HL-60/S4 (cell line): ENCODE data around the gene NR1H2.

Experiments
- in situ Hi-C: fragments of 300-500 bp; cut with MboI; formaldehyde crosslinking; loops from 2 replicates; pipeline ENCODE4 v1.14.3; 2022; ENCODE audit warnings: low sequenced_read_pairs

Gene NR1H2

DNA sequence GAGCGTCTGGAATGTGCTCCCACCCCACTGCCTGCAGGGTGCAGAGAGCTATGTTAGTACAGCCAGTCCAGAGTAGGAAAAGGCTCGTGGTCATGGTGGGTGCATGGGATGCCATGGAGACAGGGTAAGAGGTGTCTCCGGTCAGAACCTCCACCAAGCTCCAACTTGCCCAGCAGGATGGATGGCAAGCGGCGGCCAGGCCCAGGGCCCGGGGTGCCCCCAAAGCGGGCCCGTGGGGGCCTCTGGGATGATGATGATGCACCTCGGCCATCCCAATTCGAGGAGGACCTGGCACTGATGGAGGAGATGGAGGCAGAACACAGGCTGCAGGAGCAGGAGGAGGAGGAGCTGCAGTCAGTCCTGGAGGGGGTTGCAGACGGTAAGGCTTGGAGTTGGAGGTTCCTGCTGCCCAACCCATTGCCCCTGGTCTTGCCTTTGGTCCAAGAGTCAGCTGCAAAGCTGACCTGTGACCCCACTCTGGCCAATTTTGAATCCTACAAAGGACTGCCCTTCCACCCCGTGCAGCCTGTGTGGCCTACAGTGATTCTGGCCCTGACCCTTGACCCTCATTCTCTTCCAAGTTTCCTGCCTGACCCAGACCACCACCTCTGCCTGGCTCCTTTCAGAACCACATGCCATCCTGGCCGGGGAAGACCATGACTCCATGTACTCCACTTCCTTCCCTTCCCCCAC lies 22.6 kb downstream of the NR1H2 start:
- in situ Hi-C loops, result no loop called here

DNA sequence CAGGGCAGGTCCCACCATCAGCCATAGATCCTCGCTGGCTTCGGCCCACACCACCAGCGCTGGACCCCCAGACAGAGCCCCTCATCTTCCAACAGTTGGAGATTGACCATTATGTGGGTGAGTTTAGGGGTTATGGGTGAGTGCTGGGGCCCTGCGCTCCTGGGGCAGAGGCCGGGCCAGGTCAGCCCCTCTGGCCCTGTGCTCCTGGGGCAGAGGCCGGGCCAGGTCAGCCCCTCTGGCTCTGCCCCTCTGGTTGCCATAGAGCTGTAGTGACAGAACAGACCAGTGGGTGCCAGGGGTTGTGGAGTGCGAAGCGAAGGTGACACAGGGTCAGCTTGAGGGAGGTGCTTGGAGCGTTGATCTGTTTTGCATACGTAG lies 23.1 kb downstream of the NR1H2 start:
- in situ Hi-C loops, result no loop called here

GRCh38 chr19:50401605-50402450 lies 25.6 kb downstream of the NR1H2 start:
- in situ Hi-C loops, result no loop called here

DNA sequence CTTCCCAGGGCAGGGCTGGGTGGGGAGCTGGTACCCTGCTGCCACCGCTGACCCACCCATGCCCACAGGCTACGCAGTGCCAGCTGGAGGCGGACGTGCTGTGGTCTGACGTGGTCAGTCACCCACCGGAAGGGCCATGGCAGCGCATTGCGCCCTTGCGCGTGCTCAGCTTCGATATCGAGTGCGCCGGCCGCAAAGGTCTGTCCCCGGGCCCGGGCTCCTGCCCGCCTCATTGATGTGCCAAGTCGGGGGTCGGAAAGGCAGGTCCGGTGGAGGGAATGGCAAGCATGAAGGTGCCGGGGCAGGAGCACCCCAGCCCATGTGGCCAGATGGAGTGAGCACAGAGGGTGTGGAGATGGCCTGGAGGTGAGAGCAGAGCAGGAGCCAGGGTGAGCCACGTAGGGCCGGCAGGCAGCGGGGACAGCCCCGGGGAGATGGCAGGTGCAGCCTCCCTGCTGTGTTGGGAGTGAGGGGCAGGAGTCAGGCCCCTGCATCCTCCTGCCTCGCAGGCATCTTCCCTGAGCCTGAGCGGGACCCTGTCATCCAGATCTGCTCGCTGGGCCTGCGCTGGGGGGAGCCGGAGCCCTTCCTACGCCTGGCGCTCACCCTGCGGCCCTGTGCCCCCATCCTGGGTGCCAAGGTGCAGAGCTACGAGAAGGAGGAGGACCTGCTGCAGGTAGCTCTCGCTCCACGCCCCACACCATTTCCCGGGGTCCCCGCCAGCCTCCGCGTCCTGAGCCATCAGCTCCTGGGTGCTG lies 26.5 kb downstream of the NR1H2 start:
- in situ Hi-C loops, result no loop called here

DNA sequence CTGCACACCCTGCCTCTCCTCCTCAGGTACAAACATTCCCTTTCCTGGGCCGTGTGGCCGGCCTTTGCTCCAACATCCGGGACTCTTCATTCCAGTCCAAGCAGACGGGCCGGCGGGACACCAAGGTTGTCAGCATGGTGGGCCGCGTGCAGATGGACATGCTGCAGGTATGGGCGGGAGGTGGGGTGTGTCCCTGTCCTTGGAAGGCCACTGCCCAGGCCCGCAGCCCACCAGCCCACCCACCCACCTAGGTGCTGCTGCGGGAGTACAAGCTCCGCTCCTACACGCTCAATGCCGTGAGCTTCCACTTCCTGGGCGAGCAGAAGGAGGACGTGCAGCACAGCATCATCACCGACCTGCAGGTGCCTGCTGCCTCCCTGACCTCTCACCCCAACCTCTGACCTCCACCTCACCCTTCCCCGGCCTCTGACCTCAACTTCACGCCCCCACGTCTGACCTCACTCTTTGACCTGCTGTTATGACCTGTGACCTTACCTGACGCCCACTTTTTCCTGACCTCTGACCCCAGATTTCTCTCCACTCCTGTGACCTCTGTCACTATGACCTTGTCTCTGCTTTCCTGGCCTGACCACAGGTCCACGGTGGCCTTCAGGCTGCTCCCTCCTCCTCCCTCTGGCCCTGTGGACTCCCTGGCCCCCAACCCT lies 30.0 kb downstream of the NR1H2 start:
- in situ Hi-C loops, result no loop called here

DNA sequence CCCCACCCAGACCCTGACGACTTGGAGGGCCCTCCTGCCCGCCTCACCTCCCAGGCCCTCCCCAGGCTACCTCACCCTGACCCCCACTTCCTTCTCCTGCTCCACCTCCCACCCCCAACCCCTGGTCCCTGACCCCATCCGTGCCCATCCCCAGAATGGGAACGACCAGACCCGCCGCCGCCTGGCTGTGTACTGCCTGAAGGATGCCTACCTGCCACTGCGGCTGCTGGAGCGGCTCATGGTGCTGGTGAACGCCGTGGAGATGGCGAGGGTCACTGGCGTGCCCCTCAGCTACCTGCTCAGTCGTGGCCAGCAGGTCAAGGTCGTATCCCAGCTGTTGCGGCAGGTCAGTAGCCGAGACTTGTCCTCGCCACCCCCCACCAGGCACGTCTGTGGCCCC lies 30.6 kb downstream of the NR1H2 start:
- in situ Hi-C loops, result no loop called here

DNA sequence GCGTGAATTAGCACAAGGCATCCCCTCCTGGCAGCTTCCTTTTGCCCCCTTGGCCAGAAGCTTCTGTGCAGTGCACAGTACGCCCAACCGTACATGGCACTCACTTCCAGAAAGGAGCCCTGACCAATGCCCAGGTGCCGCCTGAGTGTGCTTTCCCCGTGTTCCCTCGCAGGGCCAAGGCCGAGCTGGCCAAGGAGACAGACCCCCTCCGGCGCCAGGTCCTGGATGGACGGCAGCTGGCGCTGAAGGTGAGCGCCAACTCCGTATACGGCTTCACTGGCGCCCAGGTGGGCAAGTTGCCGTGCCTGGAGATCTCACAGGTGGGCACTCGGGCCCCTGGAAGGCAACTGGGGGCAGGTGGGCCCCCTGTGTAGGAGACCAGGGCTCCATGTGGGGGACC lies 33.1 kb downstream of the NR1H2 start:
- in situ Hi-C loops, result no loop called here

DNA sequence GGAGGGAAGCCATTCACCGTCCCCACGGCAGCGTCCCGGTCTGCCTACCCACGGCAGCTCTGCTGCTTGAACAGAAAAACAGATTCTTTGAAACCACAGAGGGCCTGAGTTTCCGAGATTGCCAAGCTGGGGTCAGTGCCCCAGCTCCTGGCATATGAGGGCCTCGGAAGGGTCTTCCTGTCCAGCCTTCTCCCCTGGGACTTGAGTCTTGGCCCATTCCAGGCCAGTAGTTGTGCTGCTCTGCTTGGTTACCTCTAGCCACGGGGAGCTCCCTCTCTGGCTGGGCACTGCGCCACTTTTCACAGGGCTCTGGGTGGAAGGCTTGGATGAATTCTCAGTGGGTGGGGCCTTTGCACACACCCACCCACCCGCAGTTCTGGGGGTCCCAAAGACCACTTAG lies 33.9 kb downstream of the NR1H2 start:
- in situ Hi-C loops, result no loop called here

DNA sequence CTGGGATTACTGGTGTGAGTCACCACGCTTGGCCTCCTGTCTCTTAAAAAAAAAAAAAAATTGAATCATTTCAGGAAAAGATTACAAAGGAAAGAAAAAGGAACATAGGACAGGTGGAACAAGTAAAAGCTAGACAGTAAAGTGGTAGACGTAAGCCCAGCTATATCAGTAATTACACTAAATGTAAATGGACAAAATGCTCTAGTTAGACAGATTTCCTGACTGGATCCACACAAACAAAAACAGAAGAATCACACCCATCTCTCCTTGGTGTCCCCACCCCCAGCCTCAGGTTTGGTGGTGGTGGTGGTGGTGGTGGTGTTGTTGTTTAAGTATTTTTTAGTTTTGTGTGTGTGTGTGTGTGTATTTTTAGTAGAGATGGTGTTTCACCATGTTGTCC lies 36.2 kb downstream of the NR1H2 start:
- in situ Hi-C loops, result no loop called here

DNA sequence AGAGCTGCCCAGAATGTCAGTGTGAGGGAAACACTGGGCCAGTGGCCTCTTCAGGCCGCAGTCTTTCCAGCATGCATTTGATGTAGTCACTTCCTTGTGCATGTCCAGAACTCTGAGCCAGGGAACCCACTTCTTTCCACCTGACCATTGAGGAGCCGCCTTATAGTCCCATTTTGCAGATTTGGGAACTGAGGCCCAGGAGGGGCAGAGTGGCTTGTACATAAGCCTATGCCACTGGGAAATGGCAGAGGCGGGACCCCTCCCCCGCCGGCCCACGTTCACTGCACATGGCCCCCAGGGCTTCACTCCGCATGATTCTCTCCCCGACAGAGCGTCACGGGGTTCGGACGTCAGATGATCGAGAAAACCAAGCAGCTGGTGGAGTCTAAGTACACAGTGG lies 36.8 kb downstream of the NR1H2 start:
- in situ Hi-C loops, result no loop called here

GRCh38 chr19:50413531-50413930 lies 37.3 kb downstream of the NR1H2 start:
- in situ Hi-C loops, result no loop called here

DNA sequence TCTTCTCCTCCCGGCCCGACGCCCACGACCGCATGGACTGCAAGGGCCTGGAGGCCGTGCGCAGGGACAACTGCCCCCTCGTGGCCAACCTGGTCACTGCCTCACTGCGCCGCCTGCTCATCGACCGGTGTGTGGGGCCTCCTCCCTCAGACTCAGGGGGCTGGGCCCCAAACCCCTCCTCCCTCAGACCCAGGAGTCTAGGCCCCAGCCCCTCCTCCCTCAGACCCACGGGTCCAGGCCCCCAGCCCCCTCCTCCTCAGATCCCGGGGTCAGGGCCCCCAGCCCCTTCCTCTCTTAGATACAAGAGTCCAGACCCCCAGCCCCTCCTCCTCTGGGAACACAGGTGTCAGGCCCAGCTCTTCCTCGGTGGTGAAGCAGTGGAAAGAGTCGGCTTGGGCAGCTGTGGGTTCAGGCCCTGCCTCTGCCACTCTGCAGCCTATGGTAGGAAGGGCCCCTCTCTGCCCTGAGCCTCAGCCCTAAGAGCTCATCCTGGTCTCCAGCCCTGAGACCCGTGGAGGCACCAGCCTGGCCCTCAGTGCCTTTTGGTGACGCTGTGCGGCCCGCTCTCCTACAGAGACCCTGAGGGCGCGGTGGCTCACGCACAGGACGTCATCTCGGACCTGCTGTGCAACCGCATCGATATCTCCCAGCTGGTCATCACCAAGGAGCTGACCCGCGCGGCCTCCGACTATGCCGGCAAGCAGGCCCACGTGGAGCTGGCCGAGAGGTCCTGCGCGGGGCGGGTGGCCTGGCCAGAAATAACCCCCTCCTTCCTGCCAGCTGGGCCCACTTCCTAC lies 38.8 kb downstream of the NR1H2 start:
- in situ Hi-C loops, result no loop called here

DNA sequence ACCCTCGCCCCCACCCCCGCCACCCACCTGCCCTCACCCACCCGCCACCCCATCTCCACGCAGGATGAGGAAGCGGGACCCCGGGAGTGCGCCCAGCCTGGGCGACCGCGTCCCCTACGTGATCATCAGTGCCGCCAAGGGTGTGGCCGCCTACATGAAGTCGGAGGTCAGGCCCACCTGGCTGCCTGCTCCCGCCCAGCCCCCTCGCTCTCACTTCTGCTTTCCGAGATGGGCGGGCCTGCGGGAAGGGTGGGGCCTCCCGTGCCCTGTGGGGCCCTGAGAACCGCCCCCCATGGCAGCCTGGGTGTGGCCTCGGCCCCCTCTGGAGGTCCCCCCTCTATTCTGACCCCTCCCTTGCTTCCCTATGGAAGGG lies 39.4 kb downstream of the NR1H2 start:
- in situ Hi-C loops, result no loop called here

DNA sequence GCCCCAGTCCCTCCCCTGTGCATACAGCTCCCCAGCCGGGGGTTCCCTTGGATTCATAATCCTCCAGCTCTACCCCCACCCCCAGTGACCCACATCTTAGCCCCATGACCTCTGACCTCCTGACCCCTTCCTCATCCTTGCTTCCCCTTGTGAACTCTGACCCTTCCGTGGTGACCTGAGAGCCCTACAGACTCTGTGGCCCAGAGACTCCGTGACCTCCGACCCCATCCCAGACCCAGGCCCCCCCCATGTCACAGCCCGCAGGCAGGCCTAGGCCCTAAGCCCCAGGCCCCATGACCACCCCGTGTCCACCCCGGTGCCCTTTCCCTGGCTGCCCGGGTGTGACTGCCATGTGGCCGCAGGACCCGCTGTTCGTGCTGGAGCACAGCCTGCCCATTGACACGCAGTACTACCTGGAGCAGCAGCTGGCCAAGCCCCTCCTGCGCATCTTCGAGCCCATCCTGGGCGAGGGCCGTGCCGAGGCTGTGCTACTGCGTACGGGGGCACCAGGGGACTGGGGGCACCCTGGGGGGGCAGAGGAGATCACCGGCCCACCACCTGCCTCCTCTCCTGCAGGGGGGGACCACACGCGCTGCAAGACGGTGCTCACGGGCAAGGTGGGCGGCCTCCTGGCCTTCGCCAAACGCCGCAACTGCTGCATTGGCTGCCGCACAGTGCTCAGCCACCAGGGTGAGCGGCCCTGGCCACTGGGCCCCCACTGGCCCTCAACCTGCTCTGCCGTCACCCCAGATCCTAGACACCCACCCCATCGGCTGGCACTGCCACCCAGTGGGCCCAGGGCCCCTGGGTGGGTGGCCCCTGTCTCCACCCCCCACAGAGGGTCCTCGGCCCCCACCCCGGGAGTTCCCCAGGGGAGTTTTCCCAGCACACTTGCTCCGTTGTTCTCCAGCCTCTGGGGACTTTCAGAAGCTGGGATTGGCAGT lies 40.0 kb downstream of the NR1H2 start:
- in situ Hi-C loops, result no loop called here

DNA sequence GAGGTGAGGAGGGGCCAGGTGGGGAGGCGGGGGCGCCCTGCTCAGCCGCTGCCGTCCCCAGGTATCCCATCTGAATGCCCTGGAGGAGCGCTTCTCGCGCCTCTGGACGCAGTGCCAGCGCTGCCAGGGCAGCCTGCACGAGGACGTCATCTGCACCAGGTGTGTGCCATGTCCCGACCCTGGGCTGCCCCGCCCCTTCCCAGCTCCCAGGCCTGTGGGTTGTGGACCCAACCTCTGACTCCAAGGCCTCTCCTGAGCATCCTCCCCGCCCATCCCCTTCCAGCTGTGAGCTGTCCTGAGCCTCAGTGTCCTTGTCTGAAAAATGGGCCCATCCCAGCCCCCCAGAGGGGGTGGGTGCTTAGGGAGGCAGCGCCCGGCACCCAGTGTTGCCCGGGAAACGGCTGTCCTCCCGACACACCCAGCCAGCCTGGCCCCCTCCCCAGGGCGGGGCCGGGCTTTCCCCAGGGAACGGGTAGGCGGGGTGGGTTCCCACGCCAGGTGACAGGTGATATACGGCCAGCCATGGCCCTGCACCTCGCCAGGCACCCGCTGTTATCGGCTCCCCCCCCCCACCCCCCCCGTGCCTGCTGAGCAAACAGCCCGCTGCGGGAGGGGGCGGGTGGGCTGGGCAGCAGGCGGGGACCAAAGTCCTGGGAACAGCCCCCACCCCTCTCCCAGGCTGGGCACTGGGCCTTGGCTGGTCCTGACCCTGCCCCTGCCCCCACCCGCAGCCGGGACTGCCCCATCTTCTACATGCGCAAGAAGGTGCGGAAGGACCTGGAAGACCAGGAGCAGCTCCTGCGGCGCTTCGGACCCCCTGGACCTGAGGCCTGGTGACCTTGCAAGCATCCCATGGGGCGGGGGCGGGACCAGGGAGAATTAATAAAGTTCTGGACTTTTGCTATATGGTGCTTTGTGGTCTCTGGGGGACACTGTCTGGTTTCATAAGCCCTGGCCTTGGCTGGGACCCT lies 41.1 kb downstream of the NR1H2 start:
- in situ Hi-C loops, result no loop called here

DNA sequence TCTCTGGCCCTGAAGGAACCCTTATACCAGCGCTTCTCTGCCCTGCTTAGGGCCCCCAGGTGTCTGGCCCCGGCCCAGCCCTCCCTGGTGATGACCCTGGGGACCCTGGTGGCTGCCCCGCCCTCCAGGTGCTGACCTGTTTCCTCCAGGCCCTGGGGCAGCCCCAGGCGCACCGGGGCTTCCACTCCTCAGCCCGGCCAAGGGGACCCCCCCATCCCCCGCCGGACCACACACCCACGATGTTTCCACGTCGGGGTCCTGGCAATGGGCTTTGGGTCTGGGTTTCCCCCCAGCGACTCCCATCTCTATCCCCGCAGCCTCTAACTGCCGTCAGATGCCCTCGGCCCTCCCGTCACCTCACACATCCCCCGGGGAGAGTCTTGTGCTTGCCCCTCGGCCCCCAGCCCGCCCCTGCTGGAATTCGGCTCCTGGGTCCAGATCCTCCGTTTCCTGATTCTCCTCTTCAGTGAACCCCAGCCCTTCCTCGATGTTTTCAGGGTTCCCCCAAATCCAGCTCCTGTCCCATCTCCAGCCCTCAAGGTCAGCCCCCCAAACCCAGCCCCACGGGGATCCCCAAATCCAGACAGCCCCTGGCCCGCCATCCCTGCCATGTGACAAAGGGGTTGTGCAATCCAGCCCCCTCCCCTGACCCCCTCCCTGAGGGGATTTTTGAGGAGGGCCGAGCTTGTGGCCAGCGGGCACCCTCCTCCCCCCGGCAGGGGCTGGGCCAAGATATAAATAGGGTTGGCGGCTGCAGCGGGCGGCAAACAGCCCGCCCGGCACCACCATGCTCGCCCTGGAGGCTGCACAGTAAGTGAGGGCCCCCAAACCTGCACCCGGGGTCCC lies 42.1 kb downstream of the NR1H2 start, which contains the start of gene SPIB:
SPIB (plus strand) TSS at position 763 of the 846 bp plus-strand sequence; CDS start at position 788, 25 bp downstream.
- in situ Hi-C loops, result no loop called here

DNA sequence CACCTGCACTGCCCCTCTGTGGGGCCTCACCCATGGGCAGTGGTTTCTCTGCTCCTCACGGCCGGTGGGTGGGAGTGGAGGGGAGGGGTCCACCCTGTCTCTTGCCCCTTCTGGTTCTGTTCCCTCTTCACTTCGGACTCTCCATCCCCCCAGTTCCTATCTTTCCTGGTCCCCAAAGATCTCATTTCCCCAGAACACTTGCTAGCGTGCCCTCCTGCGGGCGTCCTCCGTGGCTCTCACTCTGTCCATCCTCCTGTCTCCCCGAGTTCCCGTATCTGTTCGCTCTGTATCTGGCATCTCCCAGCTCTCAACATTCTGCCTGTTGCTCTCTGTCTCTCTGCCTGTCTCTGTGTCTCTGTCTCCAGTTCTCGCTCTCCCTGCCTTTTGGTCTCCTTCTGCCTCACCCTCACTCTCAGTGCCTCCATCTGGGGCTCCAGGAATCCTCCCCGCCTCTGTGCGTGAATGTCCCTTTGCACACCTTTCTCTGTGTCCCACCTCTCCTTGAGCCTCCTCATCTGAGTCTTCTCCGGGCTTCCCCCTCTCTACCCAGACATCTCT lies 42.8 kb downstream of the NR1H2 start:
- in situ Hi-C loops, result no loop called here
